Ascending aorta (tissue), 2 donors: ENCODE data around the gene ADGRV1. TPM values are rescaled to one million over a fixed set of nuclear protein-coding genes. Genes with fewer than 3 reads are reported as not detected.

ENCODE experiments used
- DNase-seq, 2 donors: peaks; one replicate each; pipeline ENCODE4 v3.0.0-alpha.2; 2019; ENCODE audit warnings: low spot score in 2 of 2
- H3K27ac ChIP-seq, 2 donors: fragments of 200-600 bp; sonication (generic); one replicate each; pipeline ENCODE4 v1.5.1; 2016 to 2017; ENCODE audit warnings: mild to moderate bottlenecking in 1 of 2
- H3K27me3 ChIP-seq: fragments of 200-600 bp; sonication (generic); one replicate; pipeline ENCODE4 v1.5.1; 2017
- H3K36me3 ChIP-seq, 2 donors: fragments of 200-600 bp; sonication (generic); one replicate each; pipeline ENCODE4 v1.5.1; 2016
- H3K4me1 ChIP-seq, 2 donors: fragments of 200-600 bp; sonication (generic); one replicate each; pipeline ENCODE4 v1.5.1; 2016 to 2017; ENCODE audit warnings: mild to moderate bottlenecking in 1 of 2
- H3K4me3 ChIP-seq, 2 donors: fragments of 200-600 bp; sonication (generic); one replicate each; pipeline ENCODE4 v1.5.1; 2016 to 2017; ENCODE audit warnings: mild to moderate bottlenecking in 1 of 2
- H3K9me3 ChIP-seq, 2 donors: fragments of 200-600 bp; sonication (generic); one replicate each; pipeline ENCODE4 v1.5.1; 2016
- CTCF ChIP-seq, 3 experiments: fragments of 200-600 bp in 2 of 3; fragments of 450-650 bp in 1 of 3; sonication (generic) in 2 of 3; IDR thresholded peaks; one replicate each; pipeline ENCODE4 v1.5.1; 2016 to 2019; ENCODE audit warnings: antibody characterized with exemption in 3 of 3, mild to moderate bottlenecking in 1 of 3, moderate library complexity in 1 of 3
- intact Hi-C: fragments of 100-400 bp; cut with DNase I; formaldehyde crosslinking; loops from one replicate; pipeline ENCODE4 v1.15.1; 2023
- total RNA-seq: library from RNA; depleted of rRNA; stranded (reverse); fragments of >200 nt; gene quantifications from one replicate; pipeline ENCODE4 v1.1.0, GENCODE V29; 2016

The ADGRV1 gene
- total RNA-seq, 1 donor from 2014 or later, result 6.9 TPM

GRCh38 chr5:90890180-90890579 lies 331.6 kb downstream of the ADGRV1 start:
- TF ChIP-seq CTCF (IDR thresholded peaks at IDR 0.05), result no peak
- intact Hi-C loops, result no loop called here
- Histone ChIP-seq H3K4me1 (peaks cover 0 to 4% of the 10 kb centered on the region in 2 donors), H3K4me3 (no peak overlapping the region), H3K36me3 (no peaks in the 10 kb centered on the region), H3K27ac (no peak overlapping the region), H3K9me3 (no peaks in the 10 kb centered on the region), H3K27me3 (no peaks in the 10 kb centered on the region)
- DNase-seq, result no peak

GRCh38 chr5:90894866-90895420 lies 336.3 kb downstream of the ADGRV1 start:
- no peaks in the 10 kb centered on the region for H3K9me3 ChIP-seq
- no peak for DNase-seq
- no peaks in the 10 kb centered on the region for H3K27me3 ChIP-seq
- H3K4me1 ChIP-seq, result no peaks in the 10 kb centered on the region
- H3K36me3 ChIP-seq, result no peaks in the 10 kb centered on the region
- no peak overlapping the region for H3K27ac ChIP-seq
- no peak for TF ChIP-seq CTCF (IDR thresholded peaks at IDR 0.05)
- H3K4me3 ChIP-seq, result no peak overlapping the region
- intact Hi-C loops, result no loop called here

- no peak overlapping the region for H3K27ac ChIP-seq
- intact Hi-C loops, result no loop called here
- no peak for TF ChIP-seq CTCF (IDR thresholded peaks at IDR 0.05)
- H3K9me3 ChIP-seq, result no peaks in the 10 kb centered on the region
- DNase-seq, result no peak
- no peaks in the 10 kb centered on the region for H3K4me1 ChIP-seq
- H3K4me3 ChIP-seq, result no peak overlapping the region
- no peaks in the 10 kb centered on the region for H3K36me3 ChIP-seq
- H3K27me3 ChIP-seq, result no peaks in the 10 kb centered on the region
These were observed 339.0 kb downstream of the ADGRV1 start for GRCh38 chr5:90897618-90898017.

- no peak for DNase-seq
- no peak for TF ChIP-seq CTCF (IDR thresholded peaks at IDR 0.05)
- H3K4me1 ChIP-seq, result no peaks in the 10 kb centered on the region
These were observed 339.9 kb downstream of the ADGRV1 start for GRCh38 chr5:90898326-90899013.

GRCh38 chr5:90899014-90899604 lies 340.5 kb downstream of the ADGRV1 start:
- Histone ChIP-seq H3K9me3 (no peaks in the 10 kb centered on the region), H3K27me3 (no peaks in the 10 kb centered on the region), H3K36me3 (no peaks in the 10 kb centered on the region), H3K4me3 (no peak overlapping the region), H3K4me1 (no peaks in the 10 kb centered on the region), H3K27ac (no peak overlapping the region)
- TF ChIP-seq CTCF (IDR thresholded peaks at IDR 0.05), result no peak
- intact Hi-C loops, result no loop called here
- no peak for DNase-seq

More at GRCh38 chr5:90898326-90899013, 339.9 kb downstream of the ADGRV1 start:
- intact Hi-C loops, result no loop called here
- H3K36me3 ChIP-seq, result no peaks in the 10 kb centered on the region
- no peak overlapping the region for H3K27ac ChIP-seq
- no peak overlapping the region for H3K4me3 ChIP-seq
- H3K27me3 ChIP-seq, result no peaks in the 10 kb centered on the region
- H3K9me3 ChIP-seq, result no peaks in the 10 kb centered on the region
